Measurements from ENCODE around the gene RAMACL.
"Not testable (repeated sequence)": the region's sequence is repeated elsewhere in the genome, so short reads cannot be mapped to it uniquely, and the experiment has no call there.

Gene RAMACL

GRCh38 chr6:166553563-166554271, 32.8 kb downstream of the RAMACL start:
- peak in 1 of 2 donors; percentile 24 for DNase-seq

- DNase-seq, result no peak
Observed at GRCh38 chr6:166552600-166552999, 33.9 kb downstream of the RAMACL start.

GRCh38 chr6:166551754-166552495, 34.6 kb downstream of the RAMACL start:
- no peak for DNase-seq

GRCh38 chr6:166546653-166547052, 39.8 kb downstream of the RAMACL start:
- no peak for DNase-seq

GRCh38 chr6:166545156-166546034, 41.1 kb downstream of the RAMACL start:
- no peak for DNase-seq

- no peak for DNase-seq
Observed at GRCh38 chr6:166544296-166544605, 42.2 kb downstream of the RAMACL start.

GRCh38 chr6:166543603-166544295, 42.7 kb downstream of the RAMACL start:
- DNase-seq, result no peak

- DNase-seq, result no peak
Observed at GRCh38 chr6:166542580-166542912, 43.9 kb downstream of the RAMACL start.

- no peak for DNase-seq
Observed at GRCh38 chr6:166541876-166542579, 44.5 kb downstream of the RAMACL start.

GRCh38 chr6:166541366-166541765, 45.1 kb downstream of the RAMACL start:
- DNase-seq, result no peak

- no peak for DNase-seq
Observed at GRCh38 chr6:166540631-166541331, 45.7 kb downstream of the RAMACL start.

GRCh38 chr6:166539543-166539942, 46.9 kb downstream of the RAMACL start:
- DNase-seq, result no peak

- DNase-seq, result not testable (repeated sequence)
Observed at GRCh38 chr6:166539011-166539385, 47.5 kb downstream of the RAMACL start.

- no peak for DNase-seq
Observed at GRCh38 chr6:166538297-166539010, 48.0 kb downstream of the RAMACL start.

GRCh38 chr6:166534658-166535406, 51.6 kb downstream of the RAMACL start:
- no peak for DNase-seq

GRCh38 chr6:166533205-166533824, 53.2 kb downstream of the RAMACL start:
- no peak for DNase-seq

Measured in hippocampal formation (tissue), 2 donors.